ENCODE results near the gene RABEPK.

- no peak for TF ChIP-seq CTCF (conservative IDR thresholded peaks at IDR 0.05; ENCODE audit: low read length)
- TF ChIP-seq EZH2phosphoT487 (IDR thresholded peaks at IDR 0.05; ENCODE audit: borderline replicate concordance), result no peak
These were observed 43.8 kb upstream of the RABEPK start for GRCh38 chr9:125156551-125156950.

All from Loucy (cell line).